ENCODE measurements around the gene ATP13A3.

DNA sequence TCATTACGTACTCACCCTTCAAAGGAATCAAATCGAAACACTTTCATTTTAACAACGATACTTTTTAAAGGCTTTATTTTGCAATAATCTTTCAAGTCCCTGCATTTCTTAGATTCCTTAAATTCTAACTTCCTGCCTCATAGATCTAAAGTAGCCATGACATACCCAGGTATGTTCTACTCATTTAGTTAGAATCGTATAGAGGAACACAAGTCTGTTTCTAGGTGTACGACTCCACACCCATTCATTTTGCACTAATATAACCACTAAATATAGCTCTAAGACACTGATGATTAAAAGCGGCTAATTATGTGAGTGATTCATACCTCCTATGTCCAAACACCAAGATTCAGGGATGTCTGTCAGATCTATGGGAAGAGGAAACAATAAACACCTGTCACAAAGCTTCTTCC, 1.3 kb downstream of the ATP13A3 start:
- TF ChIP-seq ZFP3 (CRISPR knock-in tag; IDR thresholded peaks at IDR 0.05), result no peak
- no peak for TF ChIP-seq SNAI2 (CRISPR knock-in tag; IDR thresholded peaks at IDR 0.05)
- no peak for TF ChIP-seq ISL1 (CRISPR knock-in tag; IDR thresholded peaks at IDR 0.05)
- TF ChIP-seq, protein P1, sequence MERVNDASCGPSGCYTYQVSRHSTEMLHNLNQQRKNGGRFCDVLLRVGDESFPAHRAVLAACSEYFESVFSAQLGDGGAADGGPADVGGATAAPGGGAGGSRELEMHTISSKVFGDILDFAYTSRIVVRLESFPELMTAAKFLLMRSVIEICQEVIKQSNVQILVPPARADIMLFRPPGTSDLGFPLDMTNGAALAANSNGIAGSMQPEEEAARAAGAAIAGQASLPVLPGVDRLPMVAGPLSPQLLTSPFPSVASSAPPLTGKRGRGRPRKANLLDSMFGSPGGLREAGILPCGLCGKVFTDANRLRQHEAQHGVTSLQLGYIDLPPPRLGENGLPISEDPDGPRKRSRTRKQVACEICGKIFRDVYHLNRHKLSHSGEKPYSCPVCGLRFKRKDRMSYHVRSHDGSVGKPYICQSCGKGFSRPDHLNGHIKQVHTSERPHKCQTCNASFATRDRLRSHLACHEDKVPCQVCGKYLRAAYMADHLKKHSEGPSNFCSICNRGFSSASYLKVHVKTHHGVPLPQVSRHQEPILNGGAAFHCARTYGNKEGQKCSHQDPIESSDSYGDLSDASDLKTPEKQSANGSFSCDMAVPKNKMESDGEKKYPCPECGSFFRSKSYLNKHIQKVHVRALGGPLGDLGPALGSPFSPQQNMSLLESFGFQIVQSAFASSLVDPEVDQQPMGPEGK (CRISPR knock-in tag; IDR thresholded peaks at IDR 0.05; ENCODE audit: borderline replicate concordance), result no peak
- no peak for TF ChIP-seq ZNF70 (CRISPR knock-in tag; IDR thresholded peaks at IDR 0.05)
- TF ChIP-seq ZFP30 (CRISPR knock-in tag; IDR thresholded peaks at IDR 0.05), result no peak
- no peak for TF ChIP-seq ARNTL (CRISPR knock-in tag; IDR thresholded peaks at IDR 0.05; ENCODE audit: borderline replicate concordance, low read depth)
- no peak for TF ChIP-seq TOX (CRISPR knock-in tag; IDR thresholded peaks at IDR 0.05; ENCODE audit: borderline replicate concordance)
- TF ChIP-seq ZC3H10 (CRISPR knock-in tag; IDR thresholded peaks at IDR 0.05), result no peak
- no peak for TF ChIP-seq GLIS3 (CRISPR knock-in tag; IDR thresholded peaks at IDR 0.05)
